Hypothalamus (tissue), 51 donors: ENCODE data around the gene VAV3.

Experiments
- DNase-seq, 51 donors: peaks; one replicate each; lab custom pipeline; 2025; lab: John Stamatoyannopoulos, UW

VAV3 gene

DNA sequence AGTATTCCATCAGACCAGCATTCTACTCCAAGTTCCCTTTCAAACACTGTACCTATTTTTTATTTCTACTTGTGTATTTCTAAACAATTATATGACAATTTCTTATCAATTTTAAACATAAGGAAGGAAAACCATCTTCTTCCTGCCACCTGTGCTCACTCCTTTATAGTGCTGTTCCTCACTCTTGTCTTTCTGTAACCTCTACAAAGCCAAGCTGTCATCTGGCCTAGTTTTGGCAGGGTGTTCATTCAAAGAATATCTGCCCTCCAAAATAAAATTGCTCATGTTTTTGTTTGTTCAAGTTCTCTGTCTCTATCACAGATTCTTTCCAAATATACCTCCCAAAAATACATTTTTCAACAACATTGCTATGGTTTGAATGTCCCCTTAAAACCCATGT, 360.2 kb downstream of the VAV3 start:
- DNase-seq: no peak

GRCh38 chr1:107600607-107601160, 364.3 kb downstream of the VAV3 start:
- DNase-seq: no peak

DNA sequence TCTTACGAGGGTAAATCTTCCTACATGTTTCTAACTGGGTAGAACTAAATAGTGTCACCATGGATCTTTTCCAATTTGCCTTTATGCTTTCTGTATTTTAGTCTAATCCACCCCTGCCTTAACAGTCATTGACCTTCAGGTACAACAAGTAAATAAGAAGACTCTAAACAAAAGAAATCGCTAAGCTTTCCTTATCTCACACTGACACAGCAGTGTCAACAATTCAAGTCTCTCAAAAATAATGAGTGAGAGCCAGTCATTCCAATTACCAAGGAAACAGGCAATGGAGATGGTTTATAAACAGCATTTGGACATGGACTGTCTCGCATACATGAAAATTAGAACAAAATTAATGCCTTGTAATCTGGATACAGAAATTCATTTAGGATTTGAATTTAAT, 365.8 kb downstream of the VAV3 start:
- DNase-seq: no peak

GRCh38 chr1:107597290-107597689, 367.7 kb downstream of the VAV3 start:
- no peak for DNase-seq

GRCh38 chr1:107594536-107594935, 370.4 kb downstream of the VAV3 start:
- DNase-seq: no peak

DNA sequence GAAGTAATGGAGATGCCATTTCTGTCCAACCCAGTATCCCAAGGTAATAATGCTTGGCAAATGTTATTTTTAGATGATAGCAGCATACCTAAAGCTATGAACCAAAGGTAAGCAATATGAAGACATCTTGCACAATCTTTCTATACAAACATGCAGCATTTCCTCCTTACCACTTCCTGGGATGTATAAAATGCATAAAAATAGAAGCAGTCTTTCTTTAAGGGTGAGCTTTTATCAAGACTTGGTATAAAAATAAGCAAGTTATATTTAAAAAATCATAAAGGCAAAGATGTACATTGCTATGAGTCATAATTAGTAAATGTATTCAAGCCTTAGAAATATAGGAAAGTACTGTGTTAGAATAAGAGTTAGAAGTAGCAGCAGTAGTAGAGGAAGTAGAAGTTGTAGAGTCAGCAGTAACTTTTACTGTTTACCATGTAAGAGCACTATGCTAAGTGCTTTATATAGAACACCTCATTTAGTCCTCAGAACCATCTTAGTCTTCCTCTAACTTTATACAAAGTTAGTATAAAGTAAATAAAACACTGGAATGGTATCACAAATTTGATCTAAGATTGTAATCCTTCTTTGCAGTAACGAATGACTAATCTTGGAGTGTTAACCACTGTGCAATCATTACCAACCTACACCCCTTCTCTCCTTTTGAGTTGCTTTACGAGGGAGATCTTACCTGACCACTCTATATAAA, 371.3 kb downstream of the VAV3 start:
- no peak for DNase-seq

DNA sequence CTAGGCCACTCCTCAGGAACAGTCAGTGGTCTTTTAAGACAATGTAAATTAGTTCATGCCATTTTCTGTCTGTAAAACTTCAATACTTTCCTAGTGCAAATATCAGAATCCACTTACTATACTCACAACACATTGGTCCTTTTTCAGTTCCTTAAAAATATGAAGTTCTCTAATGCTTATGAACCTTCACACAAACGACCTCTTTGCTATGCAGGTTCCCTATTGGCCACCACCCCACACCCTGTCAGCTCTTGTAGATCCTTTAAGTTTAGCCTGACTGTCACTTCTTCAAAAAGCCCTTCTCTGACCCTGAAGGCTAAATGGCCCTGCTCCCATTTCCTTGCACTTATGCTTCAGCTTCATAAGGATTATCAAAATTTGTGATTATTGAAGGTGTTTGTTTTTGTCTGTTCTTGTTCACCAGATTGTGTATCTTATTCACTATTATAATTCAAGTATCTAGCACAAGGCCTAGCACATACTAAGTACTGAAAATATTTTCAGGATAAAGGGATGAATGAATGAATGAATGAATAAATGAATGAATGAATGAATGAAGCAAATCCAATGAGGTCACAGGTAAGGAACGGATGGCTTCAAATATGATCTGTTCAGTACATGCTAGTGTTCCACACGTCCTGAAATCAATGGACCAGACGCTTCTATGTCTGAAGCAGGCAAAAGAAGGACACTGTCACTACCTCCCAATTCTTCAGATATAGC, 373.9 kb downstream of the VAV3 start:
- DNase-seq: no peak

GRCh38 chr1:107590087-107590486, 374.9 kb downstream of the VAV3 start:
- DNase-seq: no peak

DNA sequence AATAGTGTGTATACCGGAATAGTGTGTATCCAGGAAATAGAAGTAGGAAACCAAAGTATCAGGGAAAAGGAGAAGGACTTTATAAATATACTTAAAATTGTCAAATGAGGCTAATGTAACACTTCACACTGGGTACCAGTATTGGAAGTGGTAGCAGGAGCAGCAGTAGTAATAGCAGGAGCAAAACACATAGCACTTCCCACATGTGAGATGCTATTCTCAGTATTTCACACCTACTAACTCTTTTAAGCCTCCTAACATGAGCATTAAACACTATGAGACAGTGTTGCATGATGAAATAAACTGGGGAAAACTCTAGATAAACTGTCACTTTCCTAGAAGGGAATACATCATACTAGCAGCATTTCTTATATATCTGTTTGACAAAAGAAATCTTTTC, 376.7 kb downstream of the VAV3 start:
- DNase-seq: no peak

DNA sequence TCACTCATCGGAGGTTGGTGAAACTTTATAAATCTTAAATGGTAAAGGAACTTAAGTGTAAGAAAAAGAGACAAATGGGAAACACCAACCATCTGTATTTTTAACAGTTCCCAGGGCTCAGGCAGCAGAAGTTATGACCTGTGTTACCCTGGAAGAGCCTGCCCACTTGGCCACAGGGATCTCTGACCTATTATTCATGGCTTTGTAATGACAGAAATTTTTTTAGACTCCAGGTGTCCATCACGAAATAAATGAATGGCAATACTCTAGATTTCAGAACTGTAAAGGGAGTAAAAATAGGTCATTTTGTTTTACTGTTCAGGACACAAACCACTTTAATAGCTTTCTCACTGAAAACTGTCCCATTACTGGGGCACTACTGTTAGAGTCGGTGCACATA, 389.8 kb downstream of the VAV3 start:
- DNase-seq: no peak

- no peak for DNase-seq
These were observed 390.9 kb downstream of the VAV3 start for GRCh38 chr1:107574044-107574443.

DNA sequence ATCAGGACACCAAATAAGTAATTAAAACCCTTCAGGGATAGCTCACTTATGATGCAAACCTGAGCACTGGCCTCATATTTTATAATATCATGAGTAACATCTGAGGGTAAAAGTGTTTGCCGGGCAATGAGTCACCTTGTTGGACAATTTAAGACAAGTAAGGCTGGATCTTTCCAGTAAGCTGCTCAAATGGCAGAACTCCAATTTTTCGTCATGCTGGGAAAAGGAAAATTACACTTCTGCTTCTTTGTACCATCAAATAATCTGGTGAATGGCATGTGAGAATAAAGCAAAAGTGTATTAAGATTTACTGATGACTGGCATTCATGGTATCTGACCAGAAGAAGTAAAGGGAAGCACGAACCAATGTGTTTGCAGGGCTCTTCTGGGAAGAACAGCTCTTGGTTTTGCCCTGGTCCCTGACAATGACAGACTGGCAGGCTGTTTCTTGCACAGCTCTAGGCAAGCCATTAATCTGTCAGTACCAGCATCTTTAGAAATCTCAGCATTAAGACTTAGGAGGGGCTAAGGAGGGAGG, 392.2 kb downstream of the VAV3 start:
- peak in 2 of 51 donors; percentile 0 to 2 for DNase-seq

DNA sequence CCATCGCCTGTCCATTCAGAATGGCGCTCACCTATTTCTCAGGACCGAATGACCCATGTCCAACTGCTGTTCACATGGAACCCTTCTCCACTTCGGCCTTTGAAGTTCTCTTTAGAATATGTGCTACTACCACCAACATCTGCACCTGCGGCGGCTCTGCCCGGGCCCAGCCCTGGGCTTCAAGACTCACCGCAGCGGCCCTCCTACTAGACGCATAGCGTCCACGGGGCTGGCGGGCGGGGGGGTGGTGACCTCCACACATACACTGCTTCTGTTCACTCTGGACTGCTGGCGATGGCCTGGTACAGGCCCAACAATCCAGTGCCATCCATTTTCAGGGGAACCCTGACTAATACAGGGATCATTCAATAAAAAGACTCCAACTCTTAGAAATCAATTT, 394.2 kb downstream of the VAV3 start:
- DNase-seq: no peak

DNA sequence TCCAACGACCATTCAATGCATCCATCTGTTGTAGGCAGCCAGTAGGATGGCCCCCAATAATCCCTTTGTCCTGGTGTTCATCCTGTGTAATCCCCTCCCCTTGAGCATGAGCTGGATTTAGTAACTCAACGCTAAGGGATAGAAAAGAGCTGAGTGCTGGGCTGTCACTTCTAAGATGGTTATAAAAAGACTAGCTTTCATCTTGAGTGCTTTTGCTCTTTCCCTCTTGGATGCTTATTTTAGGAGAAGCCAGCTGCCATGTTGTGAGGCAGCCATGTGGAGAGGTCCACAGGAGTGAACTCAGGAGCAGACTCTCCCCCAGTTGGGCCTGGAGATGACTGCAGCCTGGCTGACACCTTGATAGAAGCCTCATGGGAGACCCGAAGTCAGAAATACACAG, 401.5 kb downstream of the VAV3 start:
- DNase-seq: no peak

- DNase-seq: no peak
These were observed 405.1 kb downstream of the VAV3 start for GRCh38 chr1:107559881-107560280.

DNA sequence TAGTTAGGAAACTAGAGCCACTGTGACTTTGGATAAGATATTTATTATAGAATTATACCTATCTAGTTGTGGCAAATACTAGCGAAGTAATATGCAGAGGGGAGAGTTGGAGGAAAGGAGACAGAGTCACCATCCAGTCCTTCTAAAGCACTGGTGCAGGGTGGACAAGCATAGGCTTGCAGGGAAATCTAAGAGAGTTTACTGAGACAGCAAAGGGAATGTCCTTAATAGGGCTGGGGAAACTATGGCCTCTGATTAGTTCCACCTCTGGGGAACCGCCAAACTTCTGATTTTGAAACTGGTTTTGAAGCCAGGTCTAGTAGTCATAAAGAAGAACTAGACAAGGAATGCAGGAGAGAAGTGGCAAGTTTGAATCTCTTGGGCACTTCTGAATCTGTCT, 407.9 kb downstream of the VAV3 start:
- no peak for DNase-seq

DNA sequence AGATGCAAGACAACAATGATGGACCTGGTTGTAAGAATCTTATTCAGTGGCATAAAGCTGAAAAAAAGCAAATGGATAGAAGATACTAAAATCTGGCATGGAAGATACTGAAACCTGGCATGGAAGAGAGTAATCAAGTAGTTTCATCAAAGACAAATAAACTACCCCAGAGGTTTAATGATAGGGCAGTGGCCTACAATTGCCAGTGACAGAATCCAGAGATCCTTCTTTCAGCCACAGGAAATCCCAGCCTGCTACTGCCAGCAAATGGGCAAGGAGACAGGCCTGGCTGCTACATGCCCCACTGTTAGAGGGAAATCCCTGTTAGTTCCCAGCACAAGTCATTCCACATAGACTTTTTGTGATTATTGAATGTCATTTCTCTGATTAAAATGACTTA, 409.4 kb downstream of the VAV3 start:
- DNase-seq: no peak

- no peak for DNase-seq
These were observed 412.2 kb downstream of the VAV3 start for GRCh38 chr1:107552781-107553180.

DNA sequence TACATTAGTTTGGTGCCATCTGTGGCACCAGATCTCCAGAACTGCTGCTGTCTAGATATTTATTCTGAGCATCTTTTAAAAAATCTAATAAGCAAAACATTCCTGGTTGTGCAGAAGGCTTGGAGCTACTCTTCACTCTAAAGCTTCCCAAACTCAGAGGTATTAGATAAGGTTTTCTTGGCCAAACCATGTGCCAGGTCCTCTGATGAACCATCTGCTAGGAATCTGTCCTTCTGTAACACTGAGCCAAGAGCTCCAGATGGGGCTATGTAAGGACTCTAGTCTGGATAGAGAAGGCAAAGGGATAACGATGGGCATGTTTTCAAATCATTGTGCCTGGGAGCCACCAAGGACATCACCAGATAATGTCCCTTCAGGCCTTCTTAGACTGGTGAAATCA, 413.5 kb downstream of the VAV3 start:
- no peak for DNase-seq

- DNase-seq: no peak
These were observed 414.6 kb downstream of the VAV3 start for GRCh38 chr1:107550358-107550757.

DNA sequence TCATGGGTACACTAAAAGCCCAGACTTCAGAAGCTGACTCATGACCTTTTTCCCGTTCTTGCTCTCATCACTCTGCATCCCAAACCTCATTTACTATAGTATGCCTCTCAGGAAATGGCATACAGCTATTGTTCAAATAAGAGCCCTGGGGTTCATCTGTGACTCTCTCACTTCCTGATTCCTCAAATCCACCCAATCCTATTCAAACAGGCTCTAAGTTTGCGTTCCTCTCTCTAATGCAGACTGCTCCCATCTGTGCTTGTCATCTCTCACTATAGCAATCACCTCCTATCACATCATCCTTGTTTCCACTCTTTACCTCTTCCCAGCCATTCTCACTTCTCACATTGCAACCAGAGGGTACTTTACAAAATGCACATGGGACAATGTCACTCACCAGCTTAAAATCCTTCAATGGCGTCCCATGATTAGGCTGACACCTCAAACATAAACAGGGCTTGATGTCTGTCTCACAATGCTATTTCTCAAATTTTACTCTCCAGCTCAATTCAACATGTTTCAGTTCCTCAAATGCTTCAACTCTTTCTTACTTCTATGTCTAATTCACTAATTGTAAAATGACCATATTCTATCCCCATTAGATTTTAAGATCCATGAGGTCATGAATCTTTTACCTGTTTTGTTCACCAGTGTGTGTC, 415.7 kb downstream of the VAV3 start:
- no peak for DNase-seq
